IMR-90 (cell line): ENCODE results near the gene TCFL5. TPM values are rescaled to one million over a fixed set of nuclear protein-coding genes. Genes with fewer than 3 reads are reported as not detected.

ENCODE experiments used
- ATAC-seq: fragments of 200-7000 bp; cut with Tn5 transposase; 2 replicates; pipeline ENCODE4 v1.9.1; 2020; ENCODE audit warnings: low read depth, mild to moderate bottlenecking, moderate library complexity
- BruUV-seq: library from RNA; stranded (reverse); fragments of 400-500 nt; replicated peaks from 2 replicates; lab custom pipeline; 2021; lab: Mats Ljungman, UMichigan
- CTCF ChIA-PET: fragments of 300-600 bp; formaldehyde crosslinking; extraction: SDS; loops from one replicate; lab custom pipeline; 2021; ENCODE audit warnings: antibody characterized with exemption; lab: Yijun Ruan, JAX
- POLR2A ChIA-PET: fragments of 300-600 bp; sonication (Branson Sonifier 250); formaldehyde crosslinking; loops from one replicate; lab custom pipeline; 2022; ENCODE audit warnings: antibody characterized with exemption; ENCODE audit not compliant: unreplicated experiment; lab: Charles Lee
- DNase-seq: peaks from one replicate; pipeline ENCODE4 v3.0.0; 2013
- H2AFZ ChIP-seq: replicated peaks from 2 replicates; pipeline ENCODE3; 2013; ENCODE audit warnings: low read length, mild to moderate bottlenecking; ENCODE audit not compliant: poor library complexity
- H2AK5ac ChIP-seq: 2 replicates; pipeline ENCODE4 v1.6.1; 2013; ENCODE audit warnings: low read depth, low read length, inconsistent platforms
- H2AK9ac ChIP-seq: replicated peaks from 2 replicates; pipeline ENCODE3; 2013; ENCODE audit warnings: mild to moderate bottlenecking, low read depth, low read length, moderate library complexity; ENCODE audit not compliant: poor library complexity
- H2BK120ac ChIP-seq: 2 replicates; pipeline ENCODE4 v1.6.1; 2013; ENCODE audit warnings: low read depth, low read length, inconsistent platforms
- H2BK15ac ChIP-seq: 3 replicates; pipeline ENCODE4 v1.6.1; 2013; ENCODE audit warnings: low read depth, low read length, inconsistent platforms
- H2BK20ac ChIP-seq: 2 replicates; pipeline ENCODE4 v1.6.1; 2013; ENCODE audit warnings: low read depth, mild to moderate bottlenecking, inconsistent platforms, low read length, moderate library complexity
- H2BK5ac ChIP-seq: 2 replicates; pipeline ENCODE4 v1.6.1; 2013; ENCODE audit warnings: mild to moderate bottlenecking, low read depth, low read length, inconsistent platforms; ENCODE audit not compliant: poor library complexity, severe bottlenecking
- H3K14ac ChIP-seq: replicated peaks from 2 replicates; pipeline ENCODE4 v1.6.1; 2013; ENCODE audit warnings: low read depth, low read length, inconsistent platforms
- H3K18ac ChIP-seq: 2 replicates; pipeline ENCODE4 v1.6.1; 2013; ENCODE audit warnings: low read depth, low read length, control low read depth
- H3K23ac ChIP-seq: 2 replicates; pipeline ENCODE4 v1.6.1; 2013; ENCODE audit warnings: low read depth, low read length, inconsistent platforms
- H3K27ac ChIP-seq: 2 replicates; pipeline ENCODE4 v1.5.1; 2013; ENCODE audit warnings: mild to moderate bottlenecking, control low read depth, low read length; ENCODE audit not compliant: insufficient read depth
- H3K27me3 ChIP-seq: 2 replicates; pipeline ENCODE4 v1.6.1; 2013; ENCODE audit warnings: low read length; ENCODE audit not compliant: control insufficient read depth, insufficient read depth
- H3K36me3 ChIP-seq: 2 replicates; pipeline ENCODE4 v1.6.1; 2013; ENCODE audit warnings: low read length, mixed read lengths; ENCODE audit not compliant: control insufficient read depth, insufficient read depth
- H3K4ac ChIP-seq: 2 replicates; pipeline ENCODE4 v1.6.1; 2013; ENCODE audit warnings: low read depth, low read length, inconsistent platforms
- H3K4me1 ChIP-seq: 2 replicates; pipeline ENCODE4 v1.6.1; 2013; ENCODE audit warnings: low read length, mixed read lengths; ENCODE audit not compliant: control insufficient read depth, insufficient read depth
- H3K4me2 ChIP-seq: 2 replicates; pipeline ENCODE4 v1.6.1; 2013; ENCODE audit warnings: low read depth, mild to moderate bottlenecking, control low read depth, low read length, moderate library complexity
- H3K4me3 ChIP-seq: 2 replicates; pipeline ENCODE4 v1.5.1; 2013; ENCODE audit warnings: low read depth, mild to moderate bottlenecking, control low read depth, low read length, moderate library complexity; ENCODE audit not compliant: insufficient read depth
- H3K56ac ChIP-seq: 2 replicates; pipeline ENCODE4 v1.6.1; 2013; ENCODE audit warnings: low read length, inconsistent platforms; ENCODE audit not compliant: insufficient read depth; ENCODE audit errors: extremely low read depth
- H3K79me1 ChIP-seq, 2 experiments: 2 replicates each; pipeline ENCODE4 v1.6.1; 2013; ENCODE audit warnings: low read length in 2 of 2, inconsistent platforms in 1 of 2, low read depth in 1 of 2
- H3K9ac ChIP-seq: 2 replicates; pipeline ENCODE4 v1.6.1; 2013; ENCODE audit warnings: low read depth, low read length, control low read depth
- H3K9me1 ChIP-seq: 2 replicates; pipeline ENCODE4 v1.6.1; 2013; ENCODE audit warnings: low read length, inconsistent platforms; ENCODE audit not compliant: insufficient read depth
- H3K9me3 ChIP-seq: 2 replicates; pipeline ENCODE4 v1.6.1; 2013; ENCODE audit warnings: low read length; ENCODE audit not compliant: control insufficient read depth, insufficient read depth
- H4K20me1 ChIP-seq: 2 replicates; pipeline ENCODE4 v1.6.1; 2013; ENCODE audit warnings: low read length, inconsistent platforms; ENCODE audit not compliant: insufficient read depth
- H4K5ac ChIP-seq: 2 replicates; pipeline ENCODE4 v1.6.1; 2013; ENCODE audit warnings: mild to moderate bottlenecking, low read depth, low read length, control low read depth
- H4K8ac ChIP-seq, 2 experiments: 2 replicates each; pipeline ENCODE4 v1.6.1; 2013; ENCODE audit warnings: low read depth in 2 of 2, low read length in 2 of 2, control low read depth in 1 of 2, inconsistent platforms in 1 of 2
- H4K91ac ChIP-seq: 2 replicates; pipeline ENCODE4 v1.6.1; 2013; ENCODE audit warnings: low read depth, low read length, inconsistent platforms; ENCODE audit not compliant: insufficient read depth
- BHLHE40 ChIP-seq: fragments of 150-350 bp; IDR thresholded peaks from 2 replicates; pipeline ENCODE4 v1.6.1; 2016; ENCODE audit warnings: mild to moderate bottlenecking, low read depth, low read length
- CEBPB ChIP-seq: IDR thresholded peaks from 2 replicates; pipeline ENCODE4 v1.6.1; 2012; ENCODE audit warnings: low read depth, low read length, improper control_type of control experiment
- CHD1 ChIP-seq: IDR thresholded peaks from 2 replicates; pipeline ENCODE4 v1.6.1; 2012; ENCODE audit warnings: low read depth, low read length, improper control_type of control experiment
- CTCF ChIP-seq: conservative IDR thresholded peaks from 2 replicates; pipeline ENCODE4 v1.5.1; 2012; ENCODE audit warnings: mild to moderate bottlenecking, low read depth, low read length, improper control_type of control experiment
- ELK1 ChIP-seq: fragments of 150-350 bp; IDR thresholded peaks from 2 replicates; pipeline ENCODE4 v1.6.1; 2016; ENCODE audit warnings: low read depth, mild to moderate bottlenecking, low read length, moderate library complexity, borderline replicate concordance
- FOS ChIP-seq: fragments of 150-350 bp; IDR thresholded peaks from 2 replicates; pipeline ENCODE4 v1.6.1; 2016; ENCODE audit warnings: low read depth, low read length
- MAFK ChIP-seq: IDR thresholded peaks from 2 replicates; pipeline ENCODE4 v1.6.1; 2012; ENCODE audit warnings: low read depth, low read length, improper control_type of control experiment
- MAZ ChIP-seq: IDR thresholded peaks from 2 replicates; pipeline ENCODE4 v1.6.1; 2012; ENCODE audit warnings: low read depth, mild to moderate bottlenecking, low read length, improper control_type of control experiment, moderate library complexity, borderline replicate concordance
- MXI1 ChIP-seq: IDR thresholded peaks from 2 replicates; pipeline ENCODE4 v1.6.1; 2012; ENCODE audit warnings: low read depth, mild to moderate bottlenecking, low read length, moderate library complexity, borderline replicate concordance
- NFE2L2 ChIP-seq: fragments of 150-350 bp; IDR thresholded peaks from 2 replicates; pipeline ENCODE4 v1.6.1; 2016; ENCODE audit warnings: low read depth, mild to moderate bottlenecking, low read length
- POLR2A ChIP-seq: IDR thresholded peaks from 2 replicates; pipeline ENCODE4 v1.6.1; 2012; ENCODE audit warnings: mild to moderate bottlenecking, low read depth, low read length
- RAD21 ChIP-seq: IDR thresholded peaks from 2 replicates; pipeline ENCODE4 v1.6.1; 2012; ENCODE audit warnings: low read length, improper control_type of control experiment
- RCOR1 ChIP-seq: IDR thresholded peaks from 2 replicates; pipeline ENCODE4 v1.6.1; 2012; ENCODE audit warnings: mild to moderate bottlenecking, low read length, improper control_type of control experiment; ENCODE audit not compliant: insufficient replicate concordance
- RFX5 ChIP-seq: IDR thresholded peaks from 2 replicates; pipeline ENCODE4 v1.8.0; 2012; ENCODE audit warnings: low read depth, mild to moderate bottlenecking, low read length, moderate library complexity
- USF2 ChIP-seq: fragments of 150-350 bp; IDR thresholded peaks from 2 replicates; pipeline ENCODE4 v1.6.1; 2017; ENCODE audit warnings: mild to moderate bottlenecking, antibody characterized with exemption, low read length, low read depth
- WGBS, 2 experiments: methylation state at CpG; one replicate each; pipeline versions ENCODE4 v1.1.5 to v1.1.7; 2013; ENCODE audit warnings: missing lambda C conversion rate in 2 of 2; ENCODE audit not compliant: insufficient read length in 1 of 2; ENCODE audit errors: extremely low coverage in 2 of 2; 5-methylcytosine and 5-hydroxymethylcytosine counted together
- dilution Hi-C: fragments of 300-500 bp; cut with HindIII; formaldehyde crosslinking; loops from one replicate; pipeline ENCODE4 v1.14.3; 2018; ENCODE audit warnings: low sequenced_read_pairs; ENCODE audit not compliant: unreplicated experiment
- in situ Hi-C: fragments of 300-500 bp; cut with MboI; formaldehyde crosslinking; loops from 3 replicates; pipeline ENCODE4 v1.14.3; 2019; ENCODE audit warnings: low sequenced_read_pairs, inconsistent platforms, mixed read lengths
- intact Hi-C: fragments of 100-400 bp; cut with micrococcal nuclease; formaldehyde crosslinking; loops from 2 replicates; pipeline ENCODE4 v1.10.0; 2022
- polyA plus RNA-seq, 3 experiments: library from polyadenylated mRNA; depleted of rRNA; stranded (reverse); fragments of >200 nt; gene quantifications; 2 replicates each; pipeline ENCODE4 v1.2.3, GENCODE V29; 2012; ENCODE audit warnings: low replicate concordance in 1 of 3
- total RNA-seq: library from RNA; depleted of rRNA; stranded (reverse); fragments of >200 nt; gene quantifications from 2 replicates; pipeline ENCODE4 v1.2.3, GENCODE V29; 2012

The TCFL5 gene
- total and polyA plus RNA-seq, 2 of the 4 experiments (the other 2 are of a cell fraction) = 6.0 to 8.2 TPM

GRCh38 chr20:62805155-62805710 lies 56.4 kb downstream of the TCFL5 start:
- peak overlapping the region; percentile 79 for H3K4ac ChIP-seq
- peak overlapping the region; percentile 96 for H2BK5ac ChIP-seq
- peak overlapping the region; percentile 100 for H3K9ac ChIP-seq
- H3K4me2 ChIP-seq = peak overlapping the region; percentile 94
- peak overlapping the region; percentile 68 for H3K23ac ChIP-seq
- no peaks in the 10 kb centered on the region for H3K27me3 ChIP-seq
- no peaks in the 10 kb centered on the region for H3K9me3 ChIP-seq
- H3K79me1 ChIP-seq = peaks cover 18 to 45% of the 10 kb centered on the region in 2 experiments
- intact Hi-C loops = loop anchor here (5.0 kb wide), 1 partner anchor 202 kb away; the partner anchor contains the start of gene BHLHE23
- H4K20me1 ChIP-seq = peaks cover 43% of the 10 kb centered on the region
- peak overlapping the region; percentile 32; the same call in 1 of the 2 replicates for H3K56ac ChIP-seq
- ATAC-seq (peak; percentile 38), DNase-seq (no peak)
- H3K9me1 ChIP-seq = no peaks in the 10 kb centered on the region
- H4K8ac ChIP-seq = peak overlapping the region; percentile 35 to 99; a peak in 2 of 4 replicates
- peak overlapping the region; percentile 81 for H3K14ac ChIP-seq
- H2BK120ac ChIP-seq = 0 out of 2 replicates have a peak overlapping the region, but pooled peaks have one; percentile 8
- H2BK15ac ChIP-seq = no peak overlapping the region
- peaks cover 10% of the 10 kb centered on the region for H3K4me1 ChIP-seq
- H3K36me3 ChIP-seq = peaks cover 37% of the 10 kb centered on the region
- H4K91ac ChIP-seq = peak overlapping the region; percentile 28; the same call in 1 of the 2 replicates
- H4K5ac ChIP-seq = 0 out of 2 replicates have a peak overlapping the region, but pooled peaks have one; percentile 9
- no peak overlapping the region; the same call in 1 of the 2 replicates for H3K18ac ChIP-seq
- ChIA-PET CTCF (no interaction called here), POLR2A (no interaction called here)
- dilution Hi-C loops = no loop called here
- peak overlapping the region; percentile 100 for H3K27ac ChIP-seq
- peak overlapping the region; percentile 51 for H2AK5ac ChIP-seq
- WGBS, 2 experiments = 0% methylated on average over 26 of the region's 58 CpGs; no CpG with 5 or more reads in 1 of the 2 experiments
- H2AK9ac ChIP-seq = peak overlapping the region; percentile 99
- H2AFZ ChIP-seq = peak overlapping the region; percentile 82
- in situ Hi-C loops = no loop called here
- no TSS peak for BruUV-seq
- no peak overlapping the region for H2BK20ac ChIP-seq
- peak overlapping the region; percentile 100 for H3K4me3 ChIP-seq
- TF ChIP-seq FOS = no peak
- no peak for TF ChIP-seq MAFK
- no peak for TF ChIP-seq ELK1
- TF ChIP-seq RCOR1 = no peak
- no peak for TF ChIP-seq CHD1
- TF ChIP-seq MAZ = no peak
- TF ChIP-seq RAD21 = no peak
- TF ChIP-seq CEBPB = no peak
- no peak for TF ChIP-seq NFE2L2
- no peak for TF ChIP-seq POLR2A
- no peak for TF ChIP-seq CTCF
- TF ChIP-seq MXI1 = no peak
- no peak for TF ChIP-seq RFX5
- no peak for TF ChIP-seq BHLHE40
- TF ChIP-seq USF2 = no peak
